Measurements from ENCODE around the gene U2AF2. TPM values are rescaled to one million over a fixed set of nuclear protein-coding genes. Genes with fewer than 3 reads are reported as not detected.

The U2AF2 gene
- total RNA-seq, 1 experiment from 2014 or later = 321 TPM

- H3K79me1 ChIP-seq (ENCODE audit: insufficient read depth, low read depth, low read length, poor library complexity, severe bottlenecking) = peaks cover 6% of the 10 kb centered on the region
- H4K91ac ChIP-seq (ENCODE audit: insufficient read length, low read depth, low read length) = no peak overlapping the region
- no peak overlapping the region for H2BK120ac ChIP-seq (ENCODE audit: low read depth, low read length, poor library complexity, severe bottlenecking)
- no peak overlapping the region for H3K9ac ChIP-seq (ENCODE audit: extremely low read depth, insufficient read length, low read length)
- H3K23ac ChIP-seq (ENCODE audit: insufficient read length, low read depth, low read length) = no peak overlapping the region
- no peak overlapping the region for H3K27ac ChIP-seq (ENCODE audit: insufficient read length, low read depth, low read length)
- H2AFZ ChIP-seq (ENCODE audit: low read length) = no peak overlapping the region
- H3K4me1 Mint-ChIP-seq = peaks cover 19 to 29% of the 10 kb centered on the region in 2 experiments
- H3K4me1 ChIP-seq (ENCODE audit: insufficient read depth, low read length) = 0 out of 2 replicates have a peak, but pooled peaks cover 2% of the 10 kb centered on the region
- H3T11ph ChIP-seq (ENCODE audit: low read length) = no peak overlapping the region
- H3K79me2 ChIP-seq (ENCODE audit: insufficient read depth, low read length) = peaks cover 10% of the 10 kb centered on the region; the same call in 1 of the 2 replicates
- H3K27me3 ChIP-seq (ENCODE audit: insufficient read depth, low read length) = no peaks in the 10 kb centered on the region
- H3K9me3 ChIP-seq (ENCODE audit: control insufficient read depth, low read depth, low read length) = no peaks in the 10 kb centered on the region
- no peak overlapping the region for H4K8ac ChIP-seq (replicated peaks; ENCODE audit: insufficient read length, low read depth, low read length)
- TF ChIP-seq CTCF (conservative IDR thresholded peaks at IDR 0.05) = no peak
- no peak overlapping the region for H4K5ac ChIP-seq (ENCODE audit: insufficient read length, low read depth, low read length)
- H3K27me3 Mint-ChIP-seq (ENCODE audit: low read depth) = peaks cover 1% of the 10 kb centered on the region; the same call in 1 of the 2 replicates
- H3K4ac ChIP-seq (ENCODE audit: low read depth, low read length) = no peak overlapping the region
- no CpG with 5 or more reads among the region's 8 CpGs for whole genome bisulfite sequencing (ENCODE audit: extremely low coverage, insufficient read length, low lambda C conversion rate)
- H2AK5ac ChIP-seq (ENCODE audit: insufficient read length, low read length) = no peak overlapping the region
- no peaks in the 10 kb centered on the region for H4K20me1 ChIP-seq (ENCODE audit: control insufficient read depth, insufficient read depth, insufficient read length)
- no peak overlapping the region for H3K18ac ChIP-seq (ENCODE audit: insufficient read length, low read depth, low read length)
- H3K4me3 Mint-ChIP-seq = no peak overlapping the region; a peak in 1 of 5 replicates
- H2BK20ac ChIP-seq (ENCODE audit: low read depth, low read length, poor library complexity, severe bottlenecking) = no peak overlapping the region
- H3K14ac ChIP-seq (ENCODE audit: insufficient read depth, low read length) = no peak overlapping the region
- no peak for DNase-seq
- H3K27ac Mint-ChIP-seq = no peak overlapping the region
- no peaks in the 10 kb centered on the region; a peak in 1 of 5 replicates for H3K9me3 Mint-ChIP-seq
- no peak overlapping the region for H3K56ac ChIP-seq (ENCODE audit: insufficient read length, low read depth, low read length)
- H3K36me3 Mint-ChIP-seq (ENCODE audit: insufficient read depth in 1 of 3, low read depth in 3 of 3) = peaks cover 7 to 11% (median 11%) of the 10 kb centered on the region in 3 experiments
- no peak overlapping the region for H2BK15ac ChIP-seq (ENCODE audit: low read depth, low read length)
- H3K4me2 ChIP-seq (ENCODE audit: insufficient read depth, insufficient read length, low read length) = no peak overlapping the region
- H2BK12ac ChIP-seq (ENCODE audit: insufficient read length, low read depth, low read length) = no peak overlapping the region
- H2BK5ac ChIP-seq (ENCODE audit: insufficient read length, low read length) = no peak overlapping the region
- H3K23me2 ChIP-seq (ENCODE audit: insufficient read length, low read depth, low read length, poor library complexity, severe bottlenecking) = peaks cover 7% of the 10 kb centered on the region
These were observed 21.0 kb upstream of the U2AF2 start for GRCh38 chr19:55633861-55634260.
